ENCODE data around the gene TNKS1BP1. TPM values are rescaled to one million over a fixed set of nuclear protein-coding genes. Genes with fewer than 3 reads are reported as not detected.
"Not testable (repeated sequence)": the region's sequence is repeated elsewhere in the genome, so short reads cannot be mapped to it uniquely, and the experiment has no call there.

Gene TNKS1BP1
- total and polyA plus RNA-seq, 2 donors, result 22.8 to 237 TPM

DNA sequence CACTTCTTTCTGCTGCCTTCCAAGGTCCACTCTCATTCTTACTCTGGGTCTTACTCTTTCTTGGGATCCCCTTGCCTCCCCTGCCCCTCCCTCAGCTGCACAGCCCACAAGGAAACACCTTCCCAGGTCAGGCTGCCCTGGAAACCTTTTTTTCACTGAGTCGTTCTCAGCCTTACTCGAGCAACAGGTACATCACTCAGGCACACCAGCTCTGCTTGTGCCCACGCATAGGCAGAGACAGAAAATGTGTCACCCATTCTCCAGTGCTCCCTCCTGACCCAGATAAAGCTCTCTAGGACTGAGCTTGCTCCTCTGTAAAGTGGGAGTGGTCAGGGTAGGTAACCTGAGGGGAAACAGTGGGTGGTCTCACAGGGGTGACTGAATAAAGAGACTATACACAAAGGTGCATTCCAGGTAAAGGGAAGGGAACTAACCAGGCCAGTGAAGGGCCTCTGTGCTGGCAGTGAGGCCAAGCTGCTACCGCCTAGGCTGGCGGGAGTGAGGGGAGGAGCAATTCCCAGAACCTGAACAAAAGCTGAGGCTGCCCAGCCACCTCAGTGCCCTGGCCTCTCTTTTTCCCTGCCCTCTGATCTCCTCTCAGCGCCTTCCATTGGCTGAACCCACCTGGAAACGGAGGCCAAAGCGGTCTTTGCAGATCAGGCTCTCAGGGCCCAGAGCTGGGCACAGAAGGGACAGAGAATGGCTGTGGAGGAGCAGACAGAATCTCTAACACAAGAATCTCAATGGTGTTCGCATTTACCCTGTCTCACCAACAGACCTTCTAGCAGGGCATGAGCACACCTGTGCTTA is 40.3 kb upstream of the TNKS1BP1 start:
- Histone ChIP-seq H3K4me3 (ENCODE audit: low read length in 2 of 2) (no peak overlapping the region), H3K27me3 (ENCODE audit: control insufficient read depth in 2 of 2, insufficient read depth in 1 of 2, low read length in 1 of 2) (peaks cover 0 to 2% of the 10 kb centered on the region in 2 donors), H3K27ac (ENCODE audit: low read depth in 1 of 2, low read length in 1 of 2) (no peak overlapping the region), H3K36me3 (ENCODE audit: control insufficient read depth in 2 of 2, insufficient read depth in 2 of 2, low read length in 1 of 2) (no peaks in the 10 kb centered on the region), H3K4me1 (ENCODE audit: control insufficient read depth in 2 of 2, insufficient read depth in 2 of 2, low read length in 2 of 2) (no peaks in the 10 kb centered on the region), H3K9me3 (ENCODE audit: control insufficient read depth in 2 of 2, insufficient read depth in 1 of 2, low read length in 1 of 2) (no peaks in the 10 kb centered on the region)
- WGBS, result 95% methylated on average over 9 of the region's 9 CpGs
- no peak for DNase-seq (ENCODE audit: low read depth in 6 of 9, low spot score in 9 of 9)

DNA sequence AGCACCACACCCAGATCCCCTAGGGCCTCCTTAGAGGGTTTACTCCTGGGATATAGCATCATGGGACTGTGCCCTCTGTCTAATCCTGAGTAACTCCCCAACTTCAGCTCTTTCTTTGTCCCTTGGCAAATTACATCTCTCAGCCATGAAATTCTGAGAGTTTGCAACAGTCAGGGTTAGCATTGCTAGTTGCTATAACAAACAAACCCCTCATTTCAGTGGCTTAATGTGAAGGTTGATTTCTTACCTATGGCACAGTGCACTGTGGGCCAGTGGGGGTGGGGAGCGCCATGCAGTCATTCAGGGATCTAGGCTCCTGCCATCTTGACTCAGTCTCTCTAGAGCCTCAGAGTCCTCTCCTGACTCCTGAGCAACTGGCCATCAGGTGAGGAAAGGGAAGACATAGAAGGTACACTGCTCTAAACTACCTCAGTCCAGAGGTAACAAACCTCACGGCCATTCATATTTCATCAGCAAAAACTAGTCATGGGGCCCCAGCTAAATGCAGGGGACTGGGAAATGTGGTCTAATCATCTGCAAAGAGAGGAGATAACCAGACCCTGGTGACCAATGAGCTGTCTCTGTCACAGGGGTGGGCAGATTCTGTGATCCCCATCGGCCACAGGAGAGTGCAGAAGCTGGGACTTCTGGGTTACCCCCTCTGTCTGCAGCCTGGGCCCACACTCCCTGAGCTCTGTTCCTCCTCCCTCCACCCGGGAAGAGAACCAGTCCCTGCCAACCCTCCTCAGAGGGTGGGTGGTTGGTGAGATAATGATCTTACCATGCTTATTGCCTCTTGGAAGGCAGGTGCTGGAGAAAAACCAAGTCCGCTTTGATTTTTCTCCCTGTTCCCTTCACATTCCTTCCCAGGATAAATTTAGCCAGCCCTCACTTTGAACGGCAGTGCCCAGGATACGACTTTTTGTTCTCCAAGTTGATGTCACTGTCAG is 38.7 kb upstream of the TNKS1BP1 start:
- no peak for DNase-seq (ENCODE audit: low read depth in 6 of 9, low spot score in 9 of 9)
- WGBS, result 88% methylated on average over 7 of the region's 7 CpGs
- Histone ChIP-seq H3K4me1 (ENCODE audit: control insufficient read depth in 2 of 2, insufficient read depth in 2 of 2, low read length in 2 of 2) (no peaks in the 10 kb centered on the region), H3K27me3 (ENCODE audit: control insufficient read depth in 2 of 2, insufficient read depth in 1 of 2, low read length in 1 of 2) (peaks cover 0 to 2% of the 10 kb centered on the region in 2 donors), H3K4me3 (ENCODE audit: low read length in 2 of 2) (no peak overlapping the region), H3K9me3 (ENCODE audit: control insufficient read depth in 2 of 2, insufficient read depth in 1 of 2, low read length in 1 of 2) (no peaks in the 10 kb centered on the region), H3K27ac (ENCODE audit: low read depth in 1 of 2, low read length in 1 of 2) (no peak overlapping the region), H3K36me3 (ENCODE audit: control insufficient read depth in 2 of 2, insufficient read depth in 2 of 2, low read length in 1 of 2) (no peaks in the 10 kb centered on the region)

DNA sequence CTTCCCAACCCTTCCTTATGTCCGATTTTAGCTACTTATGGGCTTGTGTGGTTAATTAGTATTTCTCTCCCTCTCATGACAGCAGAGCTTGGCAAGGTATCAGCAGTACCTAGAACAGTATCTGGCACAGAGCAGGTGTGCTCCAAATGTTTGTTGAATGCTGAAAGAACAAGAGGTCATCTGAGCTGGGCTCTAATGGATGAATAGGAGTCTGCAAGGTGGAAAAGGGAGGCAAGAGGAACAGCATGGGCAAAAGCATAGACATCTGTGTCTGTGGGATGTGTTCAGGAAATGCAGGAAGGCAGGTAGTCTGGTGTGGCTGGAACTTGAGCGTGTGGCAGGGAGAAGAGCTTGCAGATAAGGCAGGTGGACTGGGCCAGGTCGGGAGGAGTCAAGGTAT is 37.2 kb upstream of the TNKS1BP1 start:
- Histone ChIP-seq H3K4me1 (ENCODE audit: control insufficient read depth in 2 of 2, insufficient read depth in 2 of 2, low read length in 2 of 2) (no peaks in the 10 kb centered on the region), H3K9me3 (ENCODE audit: control insufficient read depth in 2 of 2, insufficient read depth in 1 of 2, low read length in 1 of 2) (no peaks in the 10 kb centered on the region), H3K27ac (ENCODE audit: low read depth in 1 of 2, low read length in 1 of 2) (no peak overlapping the region), H3K27me3 (ENCODE audit: control insufficient read depth in 2 of 2, insufficient read depth in 1 of 2, low read length in 1 of 2) (no peaks in the 10 kb centered on the region), H3K4me3 (ENCODE audit: low read length in 2 of 2) (no peak overlapping the region), H3K36me3 (ENCODE audit: control insufficient read depth in 2 of 2, insufficient read depth in 2 of 2, low read length in 1 of 2) (no peaks in the 10 kb centered on the region)
- 72% methylated on average over 3 of the region's 3 CpGs for WGBS
- no peak for DNase-seq (ENCODE audit: low read depth in 6 of 9, low spot score in 9 of 9)

DNA sequence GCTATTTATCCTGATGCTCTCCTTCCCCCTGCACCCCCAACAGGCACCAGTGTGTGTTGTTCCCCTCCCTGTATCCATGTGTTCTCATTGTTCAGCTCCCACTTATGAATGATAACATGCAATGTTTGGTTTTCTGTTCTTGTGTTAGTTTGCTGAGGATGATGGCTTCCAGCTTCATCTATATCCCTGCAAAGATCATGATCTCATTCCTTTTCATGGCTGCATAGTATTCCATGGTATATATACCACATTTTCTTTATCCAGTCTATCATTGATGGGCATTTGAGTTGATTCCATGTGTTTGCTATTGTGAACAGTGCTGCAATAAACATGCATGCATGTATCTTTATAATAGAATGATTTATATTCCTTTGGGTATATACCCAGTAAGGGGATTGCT is 36.7 kb upstream of the TNKS1BP1 start:
- H3K4me1 ChIP-seq (ENCODE audit: control insufficient read depth in 2 of 2, insufficient read depth in 2 of 2, low read length in 2 of 2); H3K36me3 ChIP-seq (ENCODE audit: control insufficient read depth in 2 of 2, insufficient read depth in 2 of 2, low read length in 1 of 2); H3K4me3 ChIP-seq (ENCODE audit: low read length in 2 of 2); H3K9me3 ChIP-seq (ENCODE audit: control insufficient read depth in 2 of 2, insufficient read depth in 1 of 2, low read length in 1 of 2); H3K27me3 ChIP-seq (ENCODE audit: control insufficient read depth in 2 of 2, insufficient read depth in 1 of 2, low read length in 1 of 2); H3K27ac ChIP-seq (ENCODE audit: low read depth in 1 of 2, low read length in 1 of 2); DNase-seq (ENCODE audit: low read depth in 6 of 9, low spot score in 9 of 9): not testable (repeated sequence)

DNA sequence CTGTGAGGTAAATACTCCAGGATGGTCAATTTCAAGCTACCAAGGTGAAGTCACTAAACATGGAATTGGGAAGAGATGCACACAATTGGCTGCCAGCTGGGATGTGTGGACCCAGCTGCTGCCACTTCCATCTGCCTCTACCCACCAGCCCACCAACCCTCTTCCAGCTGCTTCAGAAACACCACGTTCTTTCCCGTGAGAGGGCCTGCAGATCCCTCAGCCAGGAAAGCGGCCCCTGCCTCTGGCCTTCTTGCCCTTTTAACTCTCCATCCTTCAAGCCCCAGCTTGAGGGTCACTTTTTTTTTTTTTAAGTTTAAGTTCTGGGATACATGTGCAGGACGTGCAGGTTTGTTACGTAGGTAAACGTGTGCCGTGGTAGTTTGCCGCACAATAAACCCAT is 36.2 kb upstream of the TNKS1BP1 start:
- no peak for DNase-seq (ENCODE audit: low read depth in 6 of 9, low spot score in 9 of 9)
- no peaks in the 10 kb centered on the region for H3K27me3 ChIP-seq (ENCODE audit: control insufficient read depth in 2 of 2, insufficient read depth in 1 of 2, low read length in 1 of 2)
- no peaks in the 10 kb centered on the region for H3K9me3 ChIP-seq (ENCODE audit: control insufficient read depth in 2 of 2, insufficient read depth in 1 of 2, low read length in 1 of 2)
- H3K4me3 ChIP-seq (ENCODE audit: low read length in 2 of 2), result no peak overlapping the region
- 98% methylated on average over 8 of the region's 8 CpGs for WGBS
- H3K27ac ChIP-seq (ENCODE audit: low read depth in 1 of 2, low read length in 1 of 2), result no peak overlapping the region
- H3K4me1 ChIP-seq (ENCODE audit: control insufficient read depth in 2 of 2, insufficient read depth in 2 of 2, low read length in 2 of 2), result no peaks in the 10 kb centered on the region
- no peaks in the 10 kb centered on the region for H3K36me3 ChIP-seq (ENCODE audit: control insufficient read depth in 2 of 2, insufficient read depth in 2 of 2, low read length in 1 of 2)

DNA sequence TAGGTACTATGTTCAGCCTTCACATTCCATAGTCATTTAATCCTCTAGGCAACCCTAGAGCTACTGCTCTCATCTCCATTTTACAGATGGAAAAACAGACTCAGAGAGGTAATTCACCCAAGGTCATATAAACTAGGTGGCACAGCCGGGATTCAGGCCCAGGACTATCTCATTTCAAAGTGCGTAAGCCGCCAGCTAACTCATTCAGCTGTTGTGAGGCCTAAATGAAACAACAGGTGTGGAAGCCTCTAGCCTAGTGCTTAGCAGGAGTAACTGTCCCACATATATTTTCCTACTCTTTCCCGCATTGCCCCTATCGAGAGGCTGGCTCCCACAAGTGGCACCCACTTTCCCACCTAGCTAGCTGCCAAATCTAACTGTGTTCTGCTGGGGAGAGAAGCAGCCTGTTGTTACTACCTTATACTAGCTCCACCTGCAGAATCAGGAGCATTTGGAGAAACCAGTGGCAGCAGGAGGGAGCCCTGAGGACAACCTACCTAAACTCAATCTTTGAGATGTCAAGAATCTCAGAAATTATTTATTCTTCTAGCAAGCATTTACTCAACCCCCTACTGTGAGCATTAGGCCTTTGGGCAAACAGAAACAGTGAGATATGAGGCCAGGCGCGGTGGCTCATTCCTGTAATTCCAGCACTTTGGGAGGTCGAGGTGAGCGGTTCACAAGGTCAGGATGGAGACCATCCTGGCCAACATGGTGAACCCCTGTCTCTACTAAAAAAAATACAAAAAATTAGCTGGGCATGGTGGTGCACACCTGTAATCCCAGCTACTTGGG is 35.3 kb upstream of the TNKS1BP1 start:
- no peaks in the 10 kb centered on the region for H3K36me3 ChIP-seq (ENCODE audit: control insufficient read depth in 2 of 2, insufficient read depth in 2 of 2, low read length in 1 of 2)
- no peaks in the 10 kb centered on the region for H3K9me3 ChIP-seq (ENCODE audit: control insufficient read depth in 2 of 2, insufficient read depth in 1 of 2, low read length in 1 of 2)
- DNase-seq (ENCODE audit: low read depth in 6 of 9, low spot score in 9 of 9), result no peak
- WGBS, result 96% methylated on average over 9 of the region's 9 CpGs
- H3K27ac ChIP-seq (ENCODE audit: low read depth in 1 of 2, low read length in 1 of 2), result no peak overlapping the region
- no peaks in the 10 kb centered on the region for H3K4me1 ChIP-seq (ENCODE audit: control insufficient read depth in 2 of 2, insufficient read depth in 2 of 2, low read length in 2 of 2)
- no peaks in the 10 kb centered on the region for H3K27me3 ChIP-seq (ENCODE audit: control insufficient read depth in 2 of 2, insufficient read depth in 1 of 2, low read length in 1 of 2)
- no peak overlapping the region for H3K4me3 ChIP-seq (ENCODE audit: low read length in 2 of 2)

DNA sequence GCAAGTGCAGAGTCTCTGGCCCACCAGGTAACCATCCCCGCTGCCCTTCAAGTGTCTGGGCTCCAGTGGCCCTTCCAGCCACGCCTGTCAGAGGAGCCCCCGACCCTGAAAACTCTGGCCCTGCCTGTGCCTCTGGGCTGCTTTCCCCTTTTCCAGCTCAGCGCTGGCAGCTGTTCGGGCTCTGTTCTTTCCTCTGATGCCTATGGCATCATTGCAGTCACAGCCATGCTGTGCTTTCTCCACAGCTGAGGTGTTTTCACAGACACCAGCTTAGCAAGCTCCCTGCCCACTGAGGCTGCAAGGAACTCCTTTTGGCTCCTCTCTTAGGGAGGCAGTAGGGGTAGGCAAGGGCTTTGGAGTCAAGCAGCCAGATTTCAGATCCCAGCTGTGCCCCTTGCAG is 34.6 kb upstream of the TNKS1BP1 start:
- H3K9me3 ChIP-seq (ENCODE audit: control insufficient read depth in 2 of 2, insufficient read depth in 1 of 2, low read length in 1 of 2), result no peaks in the 10 kb centered on the region
- peaks cover 0 to 3% of the 10 kb centered on the region in 2 donors for H3K27me3 ChIP-seq (ENCODE audit: control insufficient read depth in 2 of 2, insufficient read depth in 1 of 2, low read length in 1 of 2)
- WGBS, result 96% methylated on average over 5 of the region's 5 CpGs
- no peak for DNase-seq (ENCODE audit: low read depth in 6 of 9, low spot score in 9 of 9)
- H3K4me1 ChIP-seq (ENCODE audit: control insufficient read depth in 2 of 2, insufficient read depth in 2 of 2, low read length in 2 of 2), result no peaks in the 10 kb centered on the region
- H3K27ac ChIP-seq (ENCODE audit: low read depth in 1 of 2, low read length in 1 of 2), result no peak overlapping the region
- no peaks in the 10 kb centered on the region for H3K36me3 ChIP-seq (ENCODE audit: control insufficient read depth in 2 of 2, insufficient read depth in 2 of 2, low read length in 1 of 2)
- H3K4me3 ChIP-seq (ENCODE audit: low read length in 2 of 2), result no peak overlapping the region

DNA sequence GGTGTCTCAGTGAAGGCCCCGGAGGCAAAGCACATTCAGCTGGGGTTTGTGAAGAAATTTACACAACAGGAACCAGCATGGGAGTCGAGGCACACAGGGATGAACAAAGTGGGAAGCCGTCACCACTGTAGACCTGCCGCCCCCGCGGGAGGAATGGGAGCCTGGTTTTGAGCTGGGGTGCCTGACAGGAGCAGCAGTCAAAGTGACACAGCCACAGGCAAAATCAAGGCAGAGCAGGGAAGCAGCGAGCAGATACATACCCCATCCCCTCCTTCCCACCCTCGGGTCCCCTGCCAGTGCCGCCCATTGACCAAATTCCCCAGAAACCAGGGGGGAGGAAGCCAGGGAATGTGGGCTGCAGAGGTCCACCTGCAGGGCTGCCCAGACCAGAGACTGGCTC is 34.2 kb upstream of the TNKS1BP1 start:
- no peaks in the 10 kb centered on the region for H3K36me3 ChIP-seq (ENCODE audit: control insufficient read depth in 2 of 2, insufficient read depth in 2 of 2, low read length in 1 of 2)
- no peak overlapping the region for H3K27ac ChIP-seq (ENCODE audit: low read depth in 1 of 2, low read length in 1 of 2)
- H3K4me3 ChIP-seq (ENCODE audit: low read length in 2 of 2), result no peak overlapping the region
- no peaks in the 10 kb centered on the region for H3K4me1 ChIP-seq (ENCODE audit: control insufficient read depth in 2 of 2, insufficient read depth in 2 of 2, low read length in 2 of 2)
- H3K9me3 ChIP-seq (ENCODE audit: control insufficient read depth in 2 of 2, insufficient read depth in 1 of 2, low read length in 1 of 2), result no peaks in the 10 kb centered on the region
- WGBS, result 93% methylated on average over 9 of the region's 9 CpGs
- DNase-seq (ENCODE audit: low read depth in 6 of 9, low spot score in 9 of 9), result no peak
- peaks cover 0 to 3% of the 10 kb centered on the region in 2 donors for H3K27me3 ChIP-seq (ENCODE audit: control insufficient read depth in 2 of 2, insufficient read depth in 1 of 2, low read length in 1 of 2)
